GM23338 (cell line): ENCODE data around the gene SYCP3. TPM values are rescaled to one million over a fixed set of nuclear protein-coding genes. Genes with fewer than 3 reads are reported as not detected.

Experiments
- ATAC-seq: fragments of 200-7000 bp; cut with Tn5 transposase; 3 replicates; pipeline ENCODE4 v1.9.1; 2020
- DNase-seq: peaks from one replicate; pipeline ENCODE4 v3.0.0-alpha.2; 2015; ENCODE audit warnings: low spot score
- H2AFZ ChIP-seq: fragments of 200-600 bp; sonication (generic); 2 replicates; pipeline ENCODE4 v1.8.0; 2016; ENCODE audit warnings: antibody characterized with exemption, mild to moderate bottlenecking, moderate library complexity
- H3F3A ChIP-seq: fragments of 200-600 bp; sonication (generic); replicated peaks from 2 replicates; pipeline ENCODE4 v1.8.0; 2017; ENCODE audit warnings: antibody characterized with exemption, mixed run types, low read depth
- H3K27ac ChIP-seq: fragments of 200-600 bp; sonication (generic); 2 replicates; pipeline ENCODE4 v1.6.1; 2016; ENCODE audit warnings: low read depth
- H3K27me3 ChIP-seq: fragments of 200-600 bp; sonication (generic); 2 replicates; pipeline ENCODE4 v1.8.0; 2016; ENCODE audit warnings: mild to moderate bottlenecking, mixed run types, moderate library complexity; ENCODE audit not compliant: insufficient read depth
- H3K36me3 ChIP-seq: fragments of 200-600 bp; sonication (generic); 2 replicates; pipeline ENCODE4 v1.8.0; 2016; ENCODE audit warnings: mild to moderate bottlenecking; ENCODE audit not compliant: insufficient read depth
- H3K4me1 ChIP-seq: fragments of 200-600 bp; sonication (generic); 2 replicates; pipeline ENCODE4 v1.8.0; 2016; ENCODE audit warnings: mild to moderate bottlenecking, moderate library complexity; ENCODE audit not compliant: insufficient read depth
- H3K4me2 ChIP-seq: fragments of 200-600 bp; sonication (generic); 2 replicates; pipeline ENCODE4 v1.7.1; 2017; ENCODE audit warnings: mixed run types
- H3K4me3 ChIP-seq: fragments of 200-600 bp; sonication (generic); 2 replicates; pipeline ENCODE4 v1.6.1; 2016; ENCODE audit warnings: mixed run types
- H3K79me2 ChIP-seq: fragments of 200-600 bp; sonication (generic); replicated peaks from 2 replicates; pipeline ENCODE4 v1.8.0; 2017; ENCODE audit warnings: mild to moderate bottlenecking; ENCODE audit not compliant: insufficient read depth
- H3K9me2 ChIP-seq: fragments of 200-600 bp; sonication (generic); 2 replicates; pipeline ENCODE4 v1.8.0; 2017; ENCODE audit not compliant: insufficient read depth
- H4K20me1 ChIP-seq: fragments of 200-600 bp; sonication (generic); replicated peaks from 2 replicates; pipeline ENCODE4 v1.8.0; 2017; ENCODE audit warnings: mild to moderate bottlenecking; ENCODE audit not compliant: insufficient read depth
- H3K27ac Mint-ChIP-seq: 2 replicates; pipeline ENCODE4 v1.8.0; 2020; ENCODE audit warnings: inconsistent platforms, mild to moderate bottlenecking, moderate library complexity, mixed read lengths
- H3K27me3 Mint-ChIP-seq: 3 replicates; pipeline ENCODE4 v1.8.0; 2022; ENCODE audit warnings: low read depth, mild to moderate bottlenecking, moderate library complexity, mixed read lengths, inconsistent platforms; ENCODE audit not compliant: insufficient read depth, poor library complexity
- H3K36me3 Mint-ChIP-seq: 3 replicates; pipeline ENCODE4 v1.8.0; 2021; ENCODE audit warnings: low read depth, mild to moderate bottlenecking, inconsistent platforms, moderate library complexity, mixed read lengths
- H3K4me1 Mint-ChIP-seq: 3 replicates; pipeline ENCODE4 v1.8.0; 2020; ENCODE audit warnings: mild to moderate bottlenecking, inconsistent platforms, mixed read lengths
- H3K4me3 Mint-ChIP-seq: 3 replicates; pipeline ENCODE4 v1.8.0; 2021; ENCODE audit warnings: moderate library complexity, mild to moderate bottlenecking, inconsistent platforms, mixed read lengths
- H3K9me3 Mint-ChIP-seq: 3 replicates; pipeline ENCODE4 v1.8.0; 2020; ENCODE audit warnings: moderate library complexity, mild to moderate bottlenecking, inconsistent platforms, mixed read lengths
- CREB1 ChIP-seq: fragments of 250-450 bp; sonication (Bioruptor Pico); IDR thresholded peaks from 2 replicates; pipeline ENCODE4 v1.5.0; 2020; ENCODE audit warnings: low read depth, mild to moderate bottlenecking, moderate library complexity
- EZH2 ChIP-seq: fragments of 200-600 bp; sonication (generic); IDR thresholded peaks from one replicate; pipeline ENCODE4 v1.8.0; 2017; ENCODE audit warnings: antibody characterized with exemption, mild to moderate bottlenecking, low read depth; ENCODE audit not compliant: unreplicated experiment
- EZH2phosphoT487 ChIP-seq: fragments of 200-600 bp; sonication (generic); IDR thresholded peaks from one replicate; pipeline ENCODE4 v1.8.1; 2018; ENCODE audit warnings: antibody characterized with exemption; ENCODE audit not compliant: unreplicated experiment
- JUNB ChIP-seq: IDR thresholded peaks from one replicate; pipeline ENCODE4 v1.6.1; 2016; ENCODE audit warnings: antibody characterized with exemption; ENCODE audit not compliant: unreplicated experiment
- NANOG ChIP-seq: IDR thresholded peaks from 2 replicates; pipeline ENCODE4 v1.6.1; 2016; ENCODE audit warnings: antibody characterized with exemption, borderline replicate concordance
- POLR2AphosphoS5 ChIP-seq: IDR thresholded peaks from 2 replicates; pipeline ENCODE4 v1.6.1; 2016; ENCODE audit warnings: antibody characterized with exemption, low read depth
- ZNF114 ChIP-seq: fragments of 250-450 bp; sonication (Bioruptor Pico); IDR thresholded peaks from 2 replicates; pipeline ENCODE4 v1.5.0; 2020; ENCODE audit warnings: mild to moderate bottlenecking, moderate library complexity
- ZNF331 ChIP-seq: fragments of 250-450 bp; sonication (Bioruptor Pico); IDR thresholded peaks from 2 replicates; pipeline ENCODE4 v1.5.0; 2020; ENCODE audit warnings: low read depth, mild to moderate bottlenecking, moderate library complexity
- polyA plus RNA-seq: library from polyadenylated mRNA; unstranded; fragments of >200 nt; fragmentation: Nextera tagmentation; extraction: Ambion mirVana; gene quantifications from 2 replicates; pipeline ENCODE4 v1.2.1, GENCODE V29; 2016
- total RNA-seq: library from RNA; depleted of rRNA; stranded (reverse); fragments of >200 nt; shearing (Covaris generic); gene quantifications from 2 replicates; pipeline ENCODE4 v1.2.3, GENCODE V29; 2014
- TF ChIP-seq, protein P1 (sequence below): IDR thresholded peaks from 2 replicates; pipeline ENCODE4 v1.6.1; 2016; ENCODE audit warnings: antibody characterized with exemption
- TF ChIP-seq, protein P2 (sequence below), 2 experiments: fragments of 200-600 bp in 1 of 2; sonication (generic) in 1 of 2; conservative IDR thresholded peaks; 2 replicates each; pipeline versions ENCODE4 v1.5.1 to v1.6.1; 2016 to 2017; ENCODE audit warnings: antibody characterized with exemption in 2 of 2, low read depth in 2 of 2, mild to moderate bottlenecking in 2 of 2, moderate library complexity in 1 of 2
- TF ChIP-seq, protein P3 (sequence below): IDR thresholded peaks from one replicate; pipeline ENCODE4 v1.6.1; 2018; ENCODE audit warnings: antibody characterized with exemption; ENCODE audit not compliant: unreplicated experiment

Gene SYCP3
- total and polyA plus RNA-seq, 2 experiments from 2014 or later, result 0.07 to 1.5 TPM

DNA sequence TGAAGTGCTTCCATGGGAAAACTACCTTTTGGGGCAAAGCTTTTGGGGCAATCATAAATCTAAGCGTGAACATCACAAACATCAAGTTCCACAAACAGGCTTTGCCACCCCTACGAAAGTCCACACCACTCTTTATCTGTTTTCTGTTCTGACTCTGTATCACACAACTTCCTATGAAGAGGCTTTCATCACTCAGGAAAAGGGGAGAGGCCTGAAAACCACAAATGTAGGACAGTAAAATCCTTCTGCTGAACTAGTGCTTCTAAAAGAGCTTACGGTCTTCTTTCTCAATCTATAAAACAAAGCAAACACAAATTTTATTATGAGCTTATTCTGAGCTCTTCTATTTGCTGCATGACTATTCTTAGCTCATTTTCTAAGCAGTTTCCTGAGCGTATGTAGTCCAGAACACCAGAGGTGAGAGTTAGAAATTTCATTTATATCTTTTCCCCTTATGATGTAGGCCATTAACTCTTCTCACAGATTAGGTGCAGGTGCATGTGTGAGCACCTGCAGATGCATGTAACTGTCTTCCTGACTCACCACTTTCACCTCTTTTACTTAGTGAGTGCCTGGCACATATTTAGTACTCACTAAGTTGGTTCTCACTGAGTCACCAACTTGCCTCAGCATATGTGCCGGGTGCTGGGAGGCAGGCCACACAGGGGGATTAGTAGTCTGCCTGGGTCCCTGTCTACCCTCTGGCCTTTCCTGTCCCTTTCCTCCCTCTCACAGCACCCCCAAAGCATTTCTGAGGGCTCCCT, 32.9 kb upstream of the SYCP3 start:
- TF ChIP-seq, protein P1, sequence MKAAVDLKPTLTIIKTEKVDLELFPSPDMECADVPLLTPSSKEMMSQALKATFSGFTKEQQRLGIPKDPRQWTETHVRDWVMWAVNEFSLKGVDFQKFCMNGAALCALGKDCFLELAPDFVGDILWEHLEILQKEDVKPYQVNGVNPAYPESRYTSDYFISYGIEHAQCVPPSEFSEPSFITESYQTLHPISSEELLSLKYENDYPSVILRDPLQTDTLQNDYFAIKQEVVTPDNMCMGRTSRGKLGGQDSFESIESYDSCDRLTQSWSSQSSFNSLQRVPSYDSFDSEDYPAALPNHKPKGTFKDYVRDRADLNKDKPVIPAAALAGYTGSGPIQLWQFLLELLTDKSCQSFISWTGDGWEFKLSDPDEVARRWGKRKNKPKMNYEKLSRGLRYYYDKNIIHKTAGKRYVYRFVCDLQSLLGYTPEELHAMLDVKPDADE, result no peak
- no peak for TF ChIP-seq JUNB
- no peak for TF ChIP-seq EZH2
- TF ChIP-seq CREB1 (CRISPR knock-in tag), result no peak
- no peak for TF ChIP-seq ZNF114 (CRISPR knock-in tag)
- TF ChIP-seq EZH2phosphoT487, result no peak
- no peak for TF ChIP-seq ZNF331 (CRISPR knock-in tag)
- TF ChIP-seq POLR2AphosphoS5, result no peak
- TF ChIP-seq NANOG, result no peak
- H3K27ac Mint-ChIP-seq, result no peak overlapping the region
- H3K27me3 Mint-ChIP-seq, result no peaks in the 10 kb centered on the region
- no peaks in the 10 kb centered on the region for H3K9me2 ChIP-seq
- H3F3A ChIP-seq, result no peaks in the 10 kb centered on the region
- ATAC-seq (no peak), DNase-seq (no peak)
- peaks cover 9% of the 10 kb centered on the region; the same call in 1 of the 2 replicates for H3K36me3 ChIP-seq
- no peak overlapping the region for H3K4me3 ChIP-seq
- no peak overlapping the region for H3K4me2 ChIP-seq
- peaks cover 5% of the 10 kb centered on the region for H4K20me1 ChIP-seq
- no peak overlapping the region for H2AFZ ChIP-seq
- no peaks in the 10 kb centered on the region for H3K27me3 ChIP-seq
- no peaks in the 10 kb centered on the region for H3K9me3 Mint-ChIP-seq
- H3K4me1 ChIP-seq, result no peaks in the 10 kb centered on the region
- no peak overlapping the region for H3K27ac ChIP-seq
- H3K4me1 Mint-ChIP-seq, result no peaks in the 10 kb centered on the region
- H3K4me3 Mint-ChIP-seq, result no peak overlapping the region
- H3K36me3 Mint-ChIP-seq, result peaks cover 24% of the 10 kb centered on the region; the same call in 2 of the 3 replicates
- H3K79me2 ChIP-seq, result no peaks in the 10 kb centered on the region

DNA sequence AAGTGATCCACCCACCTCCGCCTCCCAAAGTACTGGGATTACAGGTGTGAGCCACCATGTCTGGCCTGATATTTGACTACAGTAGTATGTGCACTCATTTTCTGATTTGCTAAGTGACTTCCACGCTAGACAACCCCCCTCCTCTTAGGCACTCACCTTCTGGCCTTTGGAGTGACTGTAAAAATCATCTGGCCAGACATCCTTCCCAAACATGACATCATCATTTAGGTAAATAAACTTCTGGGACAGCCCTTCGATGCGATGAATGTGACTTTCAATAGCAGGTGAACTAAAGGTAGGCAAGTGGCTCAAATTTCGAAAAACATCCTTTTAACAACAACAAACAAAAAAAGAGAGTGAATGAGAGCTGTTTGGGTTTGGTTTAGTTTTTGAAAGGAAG, 30.6 kb upstream of the SYCP3 start:
- Mint-ChIP-seq H3K27me3 (no peaks in the 10 kb centered on the region), H3K9me3 (no peaks in the 10 kb centered on the region), H3K36me3 (peaks cover 32% of the 10 kb centered on the region; the same call in 2 of the 3 replicates), H3K4me3 (no peak overlapping the region), H3K4me1 (no peaks in the 10 kb centered on the region; the same call in 2 of the 3 replicates), H3K27ac (no peak overlapping the region)
- Histone ChIP-seq H3K27ac (no peak overlapping the region), H3K4me1 (no peaks in the 10 kb centered on the region), H3K36me3 (peaks cover 21% of the 10 kb centered on the region), H3K9me2 (no peaks in the 10 kb centered on the region), H2AFZ (no peak overlapping the region), H3K79me2 (no peaks in the 10 kb centered on the region), H3F3A (no peaks in the 10 kb centered on the region), H3K4me2 (no peak overlapping the region), H3K27me3 (no peaks in the 10 kb centered on the region), H4K20me1 (no peaks in the 10 kb centered on the region; the same call in 1 of the 2 replicates), H3K4me3 (no peak overlapping the region)
- TF ChIP-seq EZH2, result no peak
- TF ChIP-seq, protein P2, sequence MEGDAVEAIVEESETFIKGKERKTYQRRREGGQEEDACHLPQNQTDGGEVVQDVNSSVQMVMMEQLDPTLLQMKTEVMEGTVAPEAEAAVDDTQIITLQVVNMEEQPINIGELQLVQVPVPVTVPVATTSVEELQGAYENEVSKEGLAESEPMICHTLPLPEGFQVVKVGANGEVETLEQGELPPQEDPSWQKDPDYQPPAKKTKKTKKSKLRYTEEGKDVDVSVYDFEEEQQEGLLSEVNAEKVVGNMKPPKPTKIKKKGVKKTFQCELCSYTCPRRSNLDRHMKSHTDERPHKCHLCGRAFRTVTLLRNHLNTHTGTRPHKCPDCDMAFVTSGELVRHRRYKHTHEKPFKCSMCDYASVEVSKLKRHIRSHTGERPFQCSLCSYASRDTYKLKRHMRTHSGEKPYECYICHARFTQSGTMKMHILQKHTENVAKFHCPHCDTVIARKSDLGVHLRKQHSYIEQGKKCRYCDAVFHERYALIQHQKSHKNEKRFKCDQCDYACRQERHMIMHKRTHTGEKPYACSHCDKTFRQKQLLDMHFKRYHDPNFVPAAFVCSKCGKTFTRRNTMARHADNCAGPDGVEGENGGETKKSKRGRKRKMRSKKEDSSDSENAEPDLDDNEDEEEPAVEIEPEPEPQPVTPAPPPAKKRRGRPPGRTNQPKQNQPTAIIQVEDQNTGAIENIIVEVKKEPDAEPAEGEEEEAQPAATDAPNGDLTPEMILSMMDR (conservative IDR thresholded peaks at IDR 0.05; ENCODE audit: low read depth in 2 of 2), result no peak
- TF ChIP-seq, protein P3, sequence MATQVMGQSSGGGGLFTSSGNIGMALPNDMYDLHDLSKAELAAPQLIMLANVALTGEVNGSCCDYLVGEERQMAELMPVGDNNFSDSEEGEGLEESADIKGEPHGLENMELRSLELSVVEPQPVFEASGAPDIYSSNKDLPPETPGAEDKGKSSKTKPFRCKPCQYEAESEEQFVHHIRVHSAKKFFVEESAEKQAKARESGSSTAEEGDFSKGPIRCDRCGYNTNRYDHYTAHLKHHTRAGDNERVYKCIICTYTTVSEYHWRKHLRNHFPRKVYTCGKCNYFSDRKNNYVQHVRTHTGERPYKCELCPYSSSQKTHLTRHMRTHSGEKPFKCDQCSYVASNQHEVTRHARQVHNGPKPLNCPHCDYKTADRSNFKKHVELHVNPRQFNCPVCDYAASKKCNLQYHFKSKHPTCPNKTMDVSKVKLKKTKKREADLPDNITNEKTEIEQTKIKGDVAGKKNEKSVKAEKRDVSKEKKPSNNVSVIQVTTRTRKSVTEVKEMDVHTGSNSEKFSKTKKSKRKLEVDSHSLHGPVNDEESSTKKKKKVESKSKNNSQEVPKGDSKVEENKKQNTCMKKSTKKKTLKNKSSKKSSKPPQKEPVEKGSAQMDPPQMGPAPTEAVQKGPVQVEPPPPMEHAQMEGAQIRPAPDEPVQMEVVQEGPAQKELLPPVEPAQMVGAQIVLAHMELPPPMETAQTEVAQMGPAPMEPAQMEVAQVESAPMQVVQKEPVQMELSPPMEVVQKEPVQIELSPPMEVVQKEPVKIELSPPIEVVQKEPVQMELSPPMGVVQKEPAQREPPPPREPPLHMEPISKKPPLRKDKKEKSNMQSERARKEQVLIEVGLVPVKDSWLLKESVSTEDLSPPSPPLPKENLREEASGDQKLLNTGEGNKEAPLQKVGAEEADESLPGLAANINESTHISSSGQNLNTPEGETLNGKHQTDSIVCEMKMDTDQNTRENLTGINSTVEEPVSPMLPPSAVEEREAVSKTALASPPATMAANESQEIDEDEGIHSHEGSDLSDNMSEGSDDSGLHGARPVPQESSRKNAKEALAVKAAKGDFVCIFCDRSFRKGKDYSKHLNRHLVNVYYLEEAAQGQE, result no peak
- TF ChIP-seq, protein P1, result no peak
- TF ChIP-seq EZH2phosphoT487, result no peak
- TF ChIP-seq ZNF331 (CRISPR knock-in tag), result no peak
- DNase-seq (no peak), ATAC-seq (no peak)
